Endothelial cell of umbilical vein (primary cell): ENCODE measurements around the gene PDAP1. TPM values are rescaled to one million over a fixed set of nuclear protein-coding genes. Genes with fewer than 3 reads are reported as not detected.

ENCODE experiments used
- BruUV-seq: library from RNA; stranded (reverse); fragments of 400-500 nt; replicated peaks from 2 replicates; lab custom pipeline; 2021; lab: Mats Ljungman, UMichigan
- CTCF ChIA-PET: fragments of 300-600, 350-600 bp; sonication (Branson Sonifier 250); formaldehyde crosslinking; loops from one replicate; lab custom pipeline; 2021; ENCODE audit warnings: antibody characterized with exemption, inconsistent platforms; lab: Charles Lee
- POLR2A ChIA-PET: fragments of 300-600, 350-600 bp; sonication (Branson Sonifier 250); formaldehyde crosslinking; loops from one replicate; lab custom pipeline; 2021; ENCODE audit warnings: antibody characterized with exemption, inconsistent platforms; lab: Charles Lee
- DNase-seq: peaks from one replicate; pipeline ENCODE4 v3.0.0-alpha.2; 2011; ENCODE audit warnings: low read depth, low spot score
- FAIRE-seq: peaks from 2 replicates; lab custom pipeline; 2011; peaks lifted over from hg19 to GRCh38; lab: Jason Lieb, UNC
- H2AFZ ChIP-seq: 2 replicates; pipeline ENCODE4 v1.6.0; 2012; ENCODE audit warnings: low read depth, low read length, control low read depth, inconsistent platforms
- H3K27ac ChIP-seq: 2 replicates; pipeline ENCODE4 v1.5.1; 2011; ENCODE audit warnings: low read depth, mild to moderate bottlenecking, control low read depth, low read length, moderate library complexity; ENCODE audit not compliant: insufficient read depth
- H3K27me3 ChIP-seq, 2 experiments: 2 replicates each; pipeline versions ENCODE4 v1.6.0 to v1.6.1; 2011; ENCODE audit warnings: low read length in 2 of 2, mixed read lengths in 1 of 2; ENCODE audit not compliant: control insufficient read depth in 2 of 2, insufficient read depth in 2 of 2
- H3K36me3 ChIP-seq, 2 experiments: 2 replicates in 1 of 2; 3 replicates in 1 of 2; pipeline ENCODE4 v1.5.1; 2011; ENCODE audit warnings: low read length in 2 of 2, mild to moderate bottlenecking in 1 of 2, moderate library complexity in 1 of 2; ENCODE audit not compliant: control insufficient read depth in 2 of 2, insufficient read depth in 2 of 2; ENCODE audit errors: extremely low read depth in 1 of 2
- H3K4me1 ChIP-seq: 3 replicates; pipeline ENCODE4 v1.5.1; 2011; ENCODE audit warnings: mild to moderate bottlenecking, low read length; ENCODE audit not compliant: control insufficient read depth, insufficient read depth; ENCODE audit errors: extremely low read depth
- H3K4me2 ChIP-seq: 2 replicates; pipeline ENCODE4 v1.6.1; 2011; ENCODE audit warnings: low read length, control low read depth, mixed read lengths; ENCODE audit not compliant: insufficient read depth
- H3K4me3 ChIP-seq, 3 experiments: fragments of 200-600 bp in 1 of 3; sonication (generic), shearing (Covaris generic) in 1 of 3; replicated peaks in 1 of 3; 2 replicates each; pipeline ENCODE4 v1.5.1; 2011 to 2016; ENCODE audit warnings: control low read depth in 3 of 3, low read length in 3 of 3, mild to moderate bottlenecking in 2 of 3, inconsistent platforms in 1 of 3, low read depth in 1 of 3, moderate library complexity in 1 of 3; ENCODE audit not compliant: insufficient read depth in 1 of 3
- H3K79me2 ChIP-seq: 2 replicates; pipeline ENCODE4 v1.6.0; 2012; ENCODE audit warnings: low read length, inconsistent platforms; ENCODE audit not compliant: control insufficient read depth, insufficient read depth
- H3K9ac ChIP-seq: replicated peaks from 2 replicates; pipeline ENCODE3; 2011; ENCODE audit warnings: low read length, control low read depth; ENCODE audit not compliant: insufficient read depth; ENCODE audit errors: extremely low read depth
- H3K9me1 ChIP-seq: replicated peaks from 3 replicates; pipeline ENCODE4 v1.6.0; 2011; ENCODE audit warnings: mild to moderate bottlenecking, low read length; ENCODE audit not compliant: control insufficient read depth, insufficient read depth; ENCODE audit errors: extremely low read depth
- H3K9me3 ChIP-seq: replicated peaks from 2 replicates; pipeline ENCODE4 v1.5.1; 2012; ENCODE audit warnings: low read length, inconsistent platforms; ENCODE audit not compliant: control insufficient read depth, insufficient read depth
- H4K20me1 ChIP-seq: replicated peaks from 2 replicates; pipeline ENCODE3; 2011; ENCODE audit warnings: mild to moderate bottlenecking, low read length; ENCODE audit not compliant: control insufficient read depth, insufficient read depth; ENCODE audit errors: extremely low read depth
- EZH2 ChIP-seq: IDR thresholded peaks from 2 replicates; pipeline ENCODE4 v1.6.1; 2012; ENCODE audit warnings: borderline replicate concordance, low read depth, mild to moderate bottlenecking, moderate library complexity, low read length, inconsistent platforms; ENCODE audit not compliant: severe bottlenecking
- FOS ChIP-seq: IDR thresholded peaks from 2 replicates; pipeline ENCODE4 v1.6.1; 2011; ENCODE audit warnings: mild to moderate bottlenecking, low read length, moderate library complexity, borderline replicate concordance; ENCODE audit not compliant: insufficient read depth
- GATA2 ChIP-seq: IDR thresholded peaks from 2 replicates; pipeline ENCODE4 v1.7.0; 2011; ENCODE audit warnings: low read depth, mild to moderate bottlenecking, moderate library complexity, mixed read lengths, low read length; ENCODE audit not compliant: insufficient read length, insufficient read depth
- JUN ChIP-seq: IDR thresholded peaks from 2 replicates; pipeline ENCODE4 v1.6.1; 2011; ENCODE audit warnings: borderline replicate concordance, low read depth; ENCODE audit not compliant: insufficient read length, insufficient read depth
- MYC ChIP-seq: IDR thresholded peaks from one replicate; pipeline ENCODE4 v1.6.1; 2011; ENCODE audit warnings: mild to moderate bottlenecking, low read depth, low read length
- POLR2A ChIP-seq: IDR thresholded peaks from 2 replicates; pipeline ENCODE4 v1.6.1; 2012; ENCODE audit warnings: low read depth, mild to moderate bottlenecking, control low read depth, low read length
- POLR2AphosphoS5 ChIP-seq: IDR thresholded peaks from 2 replicates; pipeline ENCODE4 v1.6.1; 2012; ENCODE audit warnings: low read depth, mild to moderate bottlenecking, control low read depth, low read length, moderate library complexity; ENCODE audit not compliant: insufficient read depth
- dilution Hi-C: fragments of 300-500 bp; cut with MboI; formaldehyde crosslinking; loops from one replicate; pipeline ENCODE4 v1.15.0; 2019; ENCODE audit warnings: low sequenced_read_pairs; ENCODE audit not compliant: extremely low pct_ligation_motif_present
- intact Hi-C: fragments of 100-400 bp; cut with micrococcal nuclease; formaldehyde crosslinking; loops from one replicate; pipeline ENCODE4 v1.10.0; 2022
- polyA plus RNA-seq, 4 experiments: library from polyadenylated mRNA; depleted of rRNA in 3 of 4; stranded (reverse) in 3 of 4; unstranded in 1 of 4; fragments of >200 nt; gene quantifications; 2 replicates each; pipeline versions ENCODE4 v1.2.1 to v1.2.3, GENCODE V29; 2011 to 2012; ENCODE audit warnings: missing spikeins in 1 of 4
- total RNA-seq: library from RNA; stranded (reverse); gene quantifications from 2 replicates; pipeline ENCODE4 v1.2.3, GENCODE V29; 2021
- TF ChIP-seq, protein P1 (sequence below), 2 donors: IDR thresholded peaks; 1 replicate in 1 of 2; 2 replicates in 1 of 2; pipeline ENCODE4 v1.5.1; 2011; ENCODE audit warnings: low read length in 2 of 2, mild to moderate bottlenecking in 2 of 2, moderate library complexity in 2 of 2, control low read depth in 1 of 2, inconsistent platforms in 1 of 2, low read depth in 1 of 2; ENCODE audit not compliant: insufficient read depth in 1 of 2; ENCODE audit errors: extremely low read depth in 1 of 2
- TF ChIP-seq, protein P2 (sequence below): IDR thresholded peaks from 2 replicates; pipeline ENCODE4 v1.6.1; 2011; ENCODE audit not compliant: insufficient read depth, insufficient read length

The PDAP1 gene
- total and polyA plus RNA-seq, 2 donors (not counting 3 experiments of a cell fraction or from before 2014, with no cell fraction given), result 32.6 to 150 TPM

- BruUV-seq, result no TSS peak
- ChIA-PET POLR2A (no interaction called here), CTCF (interaction anchor here (1.6 kb wide), 1 partner anchor 10 kb away, joined by 4 read pairs; no protein-coding TSS in a partner anchor)
Measured at GRCh38 chr7:99456288-99456687, 47.9 kb upstream of the PDAP1 start.

More at GRCh38 chr7:99456288-99456687, 47.9 kb upstream of the PDAP1 start:
- H2AFZ ChIP-seq, result no peak overlapping the region
- intact Hi-C loops, result no loop called here
- no peak for TF ChIP-seq POLR2A
- TF ChIP-seq JUN, result no peak
- no peak for TF ChIP-seq MYC
- TF ChIP-seq GATA2, result no peak
- TF ChIP-seq, protein P1, sequence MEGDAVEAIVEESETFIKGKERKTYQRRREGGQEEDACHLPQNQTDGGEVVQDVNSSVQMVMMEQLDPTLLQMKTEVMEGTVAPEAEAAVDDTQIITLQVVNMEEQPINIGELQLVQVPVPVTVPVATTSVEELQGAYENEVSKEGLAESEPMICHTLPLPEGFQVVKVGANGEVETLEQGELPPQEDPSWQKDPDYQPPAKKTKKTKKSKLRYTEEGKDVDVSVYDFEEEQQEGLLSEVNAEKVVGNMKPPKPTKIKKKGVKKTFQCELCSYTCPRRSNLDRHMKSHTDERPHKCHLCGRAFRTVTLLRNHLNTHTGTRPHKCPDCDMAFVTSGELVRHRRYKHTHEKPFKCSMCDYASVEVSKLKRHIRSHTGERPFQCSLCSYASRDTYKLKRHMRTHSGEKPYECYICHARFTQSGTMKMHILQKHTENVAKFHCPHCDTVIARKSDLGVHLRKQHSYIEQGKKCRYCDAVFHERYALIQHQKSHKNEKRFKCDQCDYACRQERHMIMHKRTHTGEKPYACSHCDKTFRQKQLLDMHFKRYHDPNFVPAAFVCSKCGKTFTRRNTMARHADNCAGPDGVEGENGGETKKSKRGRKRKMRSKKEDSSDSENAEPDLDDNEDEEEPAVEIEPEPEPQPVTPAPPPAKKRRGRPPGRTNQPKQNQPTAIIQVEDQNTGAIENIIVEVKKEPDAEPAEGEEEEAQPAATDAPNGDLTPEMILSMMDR (IDR thresholded peaks at IDR 0.05; ENCODE audit: extremely low read depth in 1 of 2, insufficient read depth in 1 of 2, low read depth in 1 of 2, low read length in 2 of 2), result no peak
- no peak for TF ChIP-seq POLR2AphosphoS5
- no peak for TF ChIP-seq FOS
- TF ChIP-seq EZH2, result no peak
- TF ChIP-seq, protein P2, sequence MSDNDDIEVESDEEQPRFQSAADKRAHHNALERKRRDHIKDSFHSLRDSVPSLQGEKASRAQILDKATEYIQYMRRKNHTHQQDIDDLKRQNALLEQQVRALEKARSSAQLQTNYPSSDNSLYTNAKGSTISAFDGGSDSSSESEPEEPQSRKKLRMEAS, result no peak
- peaks cover 9 to 51% of the 10 kb centered on the region in 2 experiments for H3K36me3 ChIP-seq
- FAIRE-seq, result no peak
- H3K4me2 ChIP-seq, result no peak overlapping the region
- peaks cover 33% of the 10 kb centered on the region for H3K79me2 ChIP-seq
- H3K9me1 ChIP-seq, result no peaks in the 10 kb centered on the region
- no peak overlapping the region for H3K4me3 ChIP-seq
- no peak for DNase-seq
- no peak overlapping the region for H3K9ac ChIP-seq
- no peaks in the 10 kb centered on the region for H3K9me3 ChIP-seq
- dilution Hi-C loops, result no loop called here
- no peaks in the 10 kb centered on the region for H4K20me1 ChIP-seq
- H3K27me3 ChIP-seq, result no peaks in the 10 kb centered on the region
- H3K27ac ChIP-seq, result no peak overlapping the region
- no peaks in the 10 kb centered on the region for H3K4me1 ChIP-seq
